Stimulated activated CD8-positive, alpha-beta memory T cell treated with anti-CD3 and anti-CD28 coated beads, Interleukin-15, amount 100 ng/mL, for 1 hour (primary cell): Measurements from ENCODE around the gene TBX3.

Source experiments
- DNase-seq: peaks from one replicate; pipeline ENCODE4 v3.0.0-alpha.2; 2020; ENCODE audit warnings: low read depth

The TBX3 gene

GRCh38 chr12:114668151-114668885, 15.7 kb downstream of the TBX3 start:
- DNase-seq = no peak

GRCh38 chr12:114667669-114668150, 16.3 kb downstream of the TBX3 start:
- no peak for DNase-seq

GRCh38 chr12:114666746-114667668, 17.0 kb downstream of the TBX3 start:
- no peak for DNase-seq

- DNase-seq = no peak
Measured at GRCh38 chr12:114665411-114666260, 18.3 kb downstream of the TBX3 start.

GRCh38 chr12:114664651-114665320, 19.2 kb downstream of the TBX3 start:
- no peak for DNase-seq

GRCh38 chr12:114662512-114663177, 21.3 kb downstream of the TBX3 start:
- peak; percentile 29 for DNase-seq

GRCh38 chr12:114661245-114661644, 22.7 kb downstream of the TBX3 start:
- no peak for DNase-seq

GRCh38 chr12:114659084-114659483, 24.9 kb downstream of the TBX3 start:
- no peak for DNase-seq

GRCh38 chr12:114658002-114658441, 26.0 kb downstream of the TBX3 start:
- no peak for DNase-seq

GRCh38 chr12:114657597-114657920, 26.4 kb downstream of the TBX3 start:
- DNase-seq = no peak

- DNase-seq = no peak
Measured at GRCh38 chr12:114656906-114657596, 26.9 kb downstream of the TBX3 start.

GRCh38 chr12:114655934-114656749, 27.8 kb downstream of the TBX3 start:
- no peak for DNase-seq

GRCh38 chr12:114649585-114649984, 34.4 kb downstream of the TBX3 start:
- no peak for DNase-seq

- no peak for DNase-seq
Measured at GRCh38 chr12:114648711-114649110, 35.3 kb downstream of the TBX3 start.

- no peak for DNase-seq
Measured at GRCh38 chr12:114638790-114639435, 45.1 kb downstream of the TBX3 start.

- no peak for DNase-seq
Measured at GRCh38 chr12:114636723-114637480, 47.1 kb downstream of the TBX3 start.

GRCh38 chr12:114631242-114631641, 52.7 kb downstream of the TBX3 start:
- DNase-seq = no peak

- DNase-seq = no peak
Measured at GRCh38 chr12:114628199-114628598, 55.8 kb downstream of the TBX3 start.
